K562 treated with DMSO at 1 percent for 48 hours (cell line): ENCODE results near the gene RAB24. TPM values are rescaled to one million over a fixed set of nuclear protein-coding genes. Genes with fewer than 3 reads are reported as not detected.

ENCODE experiments used
- total RNA-seq: library from RNA; unstranded; fragments of 300-600 nt; gene quantifications from 2 replicates; pipeline ENCODE4 v1.2.3, GENCODE V29; 2022; ENCODE audit warnings: low replicate concordance; ENCODE audit errors: extremely low read depth

The RAB24 gene
- total RNA-seq = not detected in 2 replicates

GRCh38 chr5:177303121-177303924, at the start of gene RAB24, which contains the start of gene PRELID1:
Gene RAB24 (minus strand): TSS chr5:177303719. CDS start chr5:177303288, 431 bp downstream.
Gene PRELID1 (plus strand): TSS chr5:177303799. CDS start chr5:177303986, 187 bp downstream.

GRCh38 chr5:177351392-177352329, 48.1 kb upstream of the RAB24 start, which contains the start of gene LMAN2:
Gene LMAN2 (minus strand): TSS chr5:177351668. CDS start chr5:177351647, 21 bp downstream.

GRCh38 chr5:177311723-177312648, 8.5 kb upstream of the RAB24 start, which contains the start of gene MXD3:
Gene MXD3 (minus strand): TSS chr5:177311898. CDS start chr5:177311830, 68 bp downstream.

Other genes starting within 250 kb of the RAB24 start
- gene FGFR4, start 216.8 kb downstream of the RAB24 start, total RNA-seq = not detected in 2 replicates
- gene NSD1, start 169.9 kb downstream of the RAB24 start, total RNA-seq = not detected in 2 replicates
- gene PRELID1, start 80 bp upstream of the RAB24 start, total RNA-seq = not detected in 2 replicates
- gene MXD3, start 8.2 kb upstream of the RAB24 start, total RNA-seq = not detected in 2 replicates
- gene LMAN2, start 47.9 kb upstream of the RAB24 start, total RNA-seq = 1,046 TPM in 1 of 2 replicates, not detected in the other
- not detected in 2 replicates for gene RGS14, start 54.2 kb upstream of the RAB24 start, total RNA-seq
- not detected in 2 replicates for gene SLC34A1, start 80.7 kb upstream of the RAB24 start, total RNA-seq
- not detected in 2 replicates for gene PFN3, start 96.9 kb upstream of the RAB24 start, total RNA-seq
- not detected in 2 replicates for gene F12, start 105.8 kb upstream of the RAB24 start, total RNA-seq
- not detected in 2 replicates for gene GRK6, start 123.0 kb upstream of the RAB24 start, total RNA-seq
- not detected in 2 replicates for gene PRR7, start 143.1 kb upstream of the RAB24 start, total RNA-seq
- not detected in 2 replicates for gene DBN1, start 169.9 kb upstream of the RAB24 start, total RNA-seq
- not detected in 2 replicates for gene PDLIM7, start 193.9 kb upstream of the RAB24 start, total RNA-seq
- gene DOK3, start 206.1 kb upstream of the RAB24 start, total RNA-seq = not detected in 2 replicates
- not detected in 2 replicates for gene DDX41, start 213.2 kb upstream of the RAB24 start, total RNA-seq